KMS-11 (cell line): ENCODE data around the gene EPG5.
"Not testable (repeated sequence)": the region's sequence is repeated elsewhere in the genome, so short reads cannot be mapped to it uniquely, and the experiment has no call there.

Experiments used
- H2AFZ ChIP-seq: fragments of 200-600 bp; sonication (generic); 2 replicates; pipeline ENCODE4 v1.6.1; 2016; ENCODE audit warnings: antibody characterized with exemption, mixed run types, low read depth
- H3K27ac ChIP-seq: fragments of 200-600 bp; sonication (generic); 2 replicates; pipeline ENCODE4 v1.6.1; 2016; ENCODE audit warnings: mild to moderate bottlenecking, mixed run types
- H3K27me3 ChIP-seq: fragments of 200-600 bp; sonication (generic); 2 replicates; pipeline ENCODE4 v1.6.1; 2017; ENCODE audit warnings: mild to moderate bottlenecking, low read depth, mixed run types, moderate library complexity; ENCODE audit not compliant: insufficient read depth
- H3K36me3 ChIP-seq: fragments of 200-600 bp; sonication (generic); 2 replicates; pipeline ENCODE4 v1.6.1; 2017; ENCODE audit warnings: mild to moderate bottlenecking, mixed run types; ENCODE audit not compliant: insufficient read depth
- H3K4me1 ChIP-seq: fragments of 200-600 bp; sonication (generic); 2 replicates; pipeline ENCODE4 v1.6.1; 2016; ENCODE audit warnings: mild to moderate bottlenecking, low read depth, mixed run types; ENCODE audit not compliant: poor library complexity, severe bottlenecking
- H3K4me2 ChIP-seq: fragments of 200-600 bp; sonication (generic); 2 replicates; pipeline ENCODE4 v1.7.0; 2016; ENCODE audit warnings: mild to moderate bottlenecking, mixed run types
- H3K4me3 ChIP-seq: fragments of 200-600 bp; sonication (generic); IDR thresholded peaks from 2 replicates; pipeline ENCODE4 v1.6.1; 2017; ENCODE audit warnings: low read depth, low read length, mixed read lengths; ENCODE audit not compliant: insufficient read depth
- H3K79me2 ChIP-seq: fragments of 200-600 bp; sonication (generic); 2 replicates; pipeline ENCODE4 v1.6.1; 2016; ENCODE audit warnings: low read depth, mixed run types; ENCODE audit not compliant: insufficient read depth
- H3K9ac ChIP-seq: fragments of 200-600 bp; sonication (generic); 2 replicates; pipeline ENCODE4 v1.6.1; 2016; ENCODE audit warnings: mild to moderate bottlenecking, mixed run types
- H4K20me1 ChIP-seq: fragments of 200-600 bp; sonication (generic); 2 replicates; pipeline ENCODE4 v1.6.1; 2016; ENCODE audit warnings: mild to moderate bottlenecking, mixed run types; ENCODE audit not compliant: insufficient read depth
- TF ChIP-seq, protein P1 (sequence below): fragments of 200-600 bp; sonication (generic); conservative IDR thresholded peaks from 2 replicates; pipeline ENCODE4 v1.6.1; 2017; ENCODE audit warnings: low read depth, mild to moderate bottlenecking, antibody characterized with exemption, low read length, moderate library complexity, mixed read lengths

Gene EPG5

DNA sequence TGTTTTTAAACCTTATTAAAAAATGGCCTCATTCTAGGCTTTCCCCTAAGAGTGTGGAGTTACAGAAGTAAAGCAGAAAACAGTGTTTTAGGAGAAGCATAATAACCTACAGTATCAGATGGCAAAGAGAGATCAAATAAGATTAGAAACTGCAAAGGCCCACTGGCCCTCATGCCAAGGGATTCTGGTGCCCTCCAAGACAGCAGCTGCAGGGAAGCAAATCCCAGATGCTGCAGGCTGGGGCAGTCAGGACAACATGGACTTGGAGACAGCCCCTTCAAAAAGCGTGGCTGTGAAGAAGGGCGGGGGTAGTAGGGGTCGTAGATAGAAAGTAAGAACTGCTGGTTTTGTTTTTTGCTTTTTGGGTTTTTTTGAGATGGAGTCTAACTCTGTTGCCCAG is 28.3 kb upstream of the EPG5 start:
- TF ChIP-seq, protein P1, sequence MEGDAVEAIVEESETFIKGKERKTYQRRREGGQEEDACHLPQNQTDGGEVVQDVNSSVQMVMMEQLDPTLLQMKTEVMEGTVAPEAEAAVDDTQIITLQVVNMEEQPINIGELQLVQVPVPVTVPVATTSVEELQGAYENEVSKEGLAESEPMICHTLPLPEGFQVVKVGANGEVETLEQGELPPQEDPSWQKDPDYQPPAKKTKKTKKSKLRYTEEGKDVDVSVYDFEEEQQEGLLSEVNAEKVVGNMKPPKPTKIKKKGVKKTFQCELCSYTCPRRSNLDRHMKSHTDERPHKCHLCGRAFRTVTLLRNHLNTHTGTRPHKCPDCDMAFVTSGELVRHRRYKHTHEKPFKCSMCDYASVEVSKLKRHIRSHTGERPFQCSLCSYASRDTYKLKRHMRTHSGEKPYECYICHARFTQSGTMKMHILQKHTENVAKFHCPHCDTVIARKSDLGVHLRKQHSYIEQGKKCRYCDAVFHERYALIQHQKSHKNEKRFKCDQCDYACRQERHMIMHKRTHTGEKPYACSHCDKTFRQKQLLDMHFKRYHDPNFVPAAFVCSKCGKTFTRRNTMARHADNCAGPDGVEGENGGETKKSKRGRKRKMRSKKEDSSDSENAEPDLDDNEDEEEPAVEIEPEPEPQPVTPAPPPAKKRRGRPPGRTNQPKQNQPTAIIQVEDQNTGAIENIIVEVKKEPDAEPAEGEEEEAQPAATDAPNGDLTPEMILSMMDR: no peak
- no peaks in the 10 kb centered on the region for H4K20me1 ChIP-seq
- H3K27ac ChIP-seq: no peak overlapping the region
- H2AFZ ChIP-seq: no peak overlapping the region
- no peaks in the 10 kb centered on the region for H3K4me1 ChIP-seq
- H3K27me3 ChIP-seq: no peaks in the 10 kb centered on the region
- H3K9ac ChIP-seq: no peak overlapping the region
- H3K4me3 ChIP-seq: no peak overlapping the region
- H3K79me2 ChIP-seq: no peaks in the 10 kb centered on the region
- no peak overlapping the region for H3K4me2 ChIP-seq
- H3K36me3 ChIP-seq: no peaks in the 10 kb centered on the region

DNA sequence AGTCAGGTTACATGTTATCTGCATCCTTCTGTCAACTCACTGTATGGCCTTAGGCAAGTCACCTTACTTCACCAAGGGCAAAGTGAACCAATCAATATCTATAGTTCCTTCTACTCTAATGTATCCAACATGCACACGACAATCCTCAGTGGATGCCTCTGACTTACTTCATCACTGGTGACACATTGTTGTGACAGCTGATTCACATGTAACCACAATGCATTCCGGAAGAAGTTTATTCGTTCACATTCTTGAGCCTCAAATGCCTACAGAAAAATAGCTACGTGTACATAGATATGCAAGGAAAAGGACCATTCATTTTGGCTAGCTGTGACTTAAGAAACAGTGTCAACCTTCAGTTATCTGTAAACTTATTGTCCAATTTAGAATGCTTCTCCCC is 26.3 kb upstream of the EPG5 start:
- Histone ChIP-seq H3K79me2 (no peaks in the 10 kb centered on the region), H3K4me2 (no peak overlapping the region), H3K27ac (no peak overlapping the region), H4K20me1 (no peaks in the 10 kb centered on the region), H3K36me3 (no peaks in the 10 kb centered on the region), H3K4me3 (no peak overlapping the region), H3K9ac (no peak overlapping the region), H3K27me3 (no peaks in the 10 kb centered on the region), H3K4me1 (no peaks in the 10 kb centered on the region), H2AFZ (no peak overlapping the region)
- TF ChIP-seq, protein P1: no peak

GRCh38 chr18:45992527-45992926 is 25.4 kb upstream of the EPG5 start:
- not testable (repeated sequence) for H3K4me2 ChIP-seq, H3K79me2 ChIP-seq, H3K4me3 ChIP-seq, H3K9ac ChIP-seq, H3K4me1 ChIP-seq, H3K27ac ChIP-seq, H3K36me3 ChIP-seq, H2AFZ ChIP-seq, H3K27me3 ChIP-seq, H4K20me1 ChIP-seq

- Histone ChIP-seq H4K20me1 (no peaks in the 10 kb centered on the region), H3K4me2 (no peak overlapping the region), H3K4me3 (no peak overlapping the region), H3K27me3 (no peaks in the 10 kb centered on the region), H3K4me1 (no peaks in the 10 kb centered on the region), H3K9ac (no peak overlapping the region), H3K79me2 (no peaks in the 10 kb centered on the region), H3K36me3 (no peaks in the 10 kb centered on the region), H2AFZ (no peak overlapping the region), H3K27ac (no peak overlapping the region)
- TF ChIP-seq, protein P1: no peak
Measured at GRCh38 chr18:45991788-45992187, 24.7 kb upstream of the EPG5 start.

- Histone ChIP-seq H3K4me1 (no peaks in the 10 kb centered on the region), H3K27me3 (no peaks in the 10 kb centered on the region), H3K4me2 (no peak overlapping the region), H3K4me3 (no peak overlapping the region), H4K20me1 (no peaks in the 10 kb centered on the region), H3K36me3 (no peaks in the 10 kb centered on the region), H3K9ac (no peak overlapping the region), H2AFZ (no peak overlapping the region), H3K27ac (no peak overlapping the region), H3K79me2 (no peaks in the 10 kb centered on the region)
- TF ChIP-seq, protein P1: no peak
Measured at GRCh38 chr18:45984546-45985235, 17.6 kb upstream of the EPG5 start.
